Mesendoderm (in vitro differentiated cells): ENCODE data around the gene HSPA14.

ENCODE experiments used
- DNase-seq: peaks from one replicate; pipeline ENCODE4 v3.0.0; 2013
- H2AK5ac ChIP-seq: 2 replicates; pipeline ENCODE4 v1.6.1; 2013; ENCODE audit warnings: low read length, inconsistent platforms
- H2BK120ac ChIP-seq: 2 replicates; pipeline ENCODE4 v1.6.1; 2013; ENCODE audit warnings: low read depth, mild to moderate bottlenecking, low read length, moderate library complexity, mixed read lengths
- H2BK15ac ChIP-seq: replicated peaks from 2 replicates; pipeline ENCODE4 v1.6.1; 2013; ENCODE audit warnings: low read depth, mild to moderate bottlenecking, moderate library complexity
- H2BK5ac ChIP-seq: 2 replicates; pipeline ENCODE4 v1.6.1; 2013; ENCODE audit warnings: low read length, inconsistent platforms
- H3K18ac ChIP-seq: 2 replicates; pipeline ENCODE4 v1.6.1; 2013; ENCODE audit warnings: mild to moderate bottlenecking, low read length, mixed read lengths
- H3K23ac ChIP-seq: one replicate; pipeline ENCODE4 v1.6.1; 2013; ENCODE audit warnings: low read length
- H3K27ac ChIP-seq: 2 replicates; pipeline ENCODE4 v1.5.1; 2013; ENCODE audit warnings: low read depth, mild to moderate bottlenecking, inconsistent platforms, low read length, moderate library complexity
- H3K27me3 ChIP-seq: 2 replicates; pipeline ENCODE4 v1.6.1; 2013; ENCODE audit warnings: low read length, control low read depth, mild to moderate bottlenecking, inconsistent platforms; ENCODE audit not compliant: insufficient read depth, poor library complexity
- H3K36me3 ChIP-seq: 2 replicates; pipeline ENCODE4 v1.6.1; 2013; ENCODE audit warnings: low read length, inconsistent platforms; ENCODE audit not compliant: control insufficient read depth, insufficient read depth
- H3K4ac ChIP-seq: one replicate; pipeline ENCODE4 v1.6.1; 2013; ENCODE audit warnings: low read depth, mild to moderate bottlenecking, low read length, moderate library complexity
- H3K4me1 ChIP-seq: 2 replicates; pipeline ENCODE4 v1.6.1; 2013; ENCODE audit warnings: low read depth, low read length, inconsistent platforms; ENCODE audit not compliant: control insufficient read depth
- H3K4me2 ChIP-seq: 2 replicates; pipeline ENCODE4 v1.6.1; 2013; ENCODE audit warnings: low read length
- H3K4me3 ChIP-seq: 2 replicates; pipeline ENCODE4 v1.5.1; 2013; ENCODE audit warnings: mild to moderate bottlenecking, low read length
- H3K56ac ChIP-seq: one replicate; pipeline ENCODE4 v1.6.1; 2013; ENCODE audit warnings: low read length
- H3K79me1 ChIP-seq: 2 replicates; pipeline ENCODE4 v1.6.1; 2013; ENCODE audit warnings: low read length, inconsistent platforms
- H3K79me2 ChIP-seq: 2 replicates; pipeline ENCODE4 v1.6.1; 2013; ENCODE audit warnings: mild to moderate bottlenecking, low read length; ENCODE audit not compliant: control insufficient read depth, insufficient read depth
- H3K9ac ChIP-seq: 2 replicates; pipeline ENCODE4 v1.6.1; 2013; ENCODE audit warnings: low read length, inconsistent platforms
- H4K5ac ChIP-seq: one replicate; pipeline ENCODE4 v1.6.1; 2013; ENCODE audit warnings: low read length
- H4K8ac ChIP-seq: one replicate; pipeline ENCODE4 v1.6.1; 2013; ENCODE audit warnings: low read depth, mild to moderate bottlenecking, control low read depth, low read length, moderate library complexity
- WGBS: extraction: QIAGEN DNeasy Blood & Tissue Kit; methylation state at CpG from one replicate; pipeline ENCODE4 v1.1.7; 2013; ENCODE audit warnings: low lambda C conversion rate, missing lambda C conversion rate; ENCODE audit not compliant: insufficient coverage; ENCODE audit errors: extremely low coverage; 5-methylcytosine and 5-hydroxymethylcytosine counted together

Gene HSPA14

DNA sequence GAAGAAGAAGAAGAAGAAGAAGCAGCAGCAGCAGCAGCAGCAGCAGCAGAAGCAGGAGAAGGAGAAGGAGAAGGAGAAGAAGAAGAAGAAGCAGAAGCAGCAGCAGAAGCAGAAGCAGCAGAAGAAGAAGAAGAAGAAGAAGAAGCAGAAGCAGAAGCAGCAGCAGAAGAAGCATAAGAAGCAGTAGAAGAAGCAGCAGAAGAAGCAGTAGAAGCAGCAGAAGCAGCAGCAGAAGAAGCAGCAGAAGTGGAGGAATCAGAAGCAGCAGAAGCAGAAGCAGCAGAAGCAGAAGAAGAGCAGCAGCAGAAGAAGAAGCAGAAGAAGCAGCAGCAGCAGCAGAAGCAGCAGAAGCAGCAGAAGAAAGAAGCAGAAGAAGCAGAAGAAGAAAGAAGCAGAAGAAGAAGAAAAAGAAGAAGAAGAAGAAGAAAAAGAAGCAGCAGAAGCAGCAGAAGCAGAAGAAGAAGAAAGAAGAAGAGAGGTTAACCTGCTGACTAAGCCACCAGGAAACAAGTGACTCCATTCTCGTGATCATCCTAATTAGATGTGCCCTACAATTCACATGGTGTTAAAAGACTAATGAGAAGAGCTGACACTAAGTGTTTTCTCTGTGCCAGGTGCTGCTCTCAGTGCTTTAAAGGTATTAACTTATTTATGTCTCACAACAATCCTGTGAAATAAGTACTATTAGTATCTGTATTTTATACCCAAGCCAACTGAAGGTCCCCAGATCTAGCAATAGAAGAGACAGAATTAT is 11.9 kb upstream of the HSPA14 start:
- Histone ChIP-seq H4K8ac (no peak overlapping the region), H2AK5ac (no peak overlapping the region), H3K79me1 (no peaks in the 10 kb centered on the region), H3K27me3 (no peaks in the 10 kb centered on the region), H3K56ac (no peak overlapping the region), H3K27ac (no peak overlapping the region), H3K4me1 (no peaks in the 10 kb centered on the region), H3K9ac (no peak overlapping the region), H3K79me2 (no peaks in the 10 kb centered on the region), H3K23ac (peak overlapping the region; percentile 72), H3K18ac (no peak overlapping the region), H3K4me2 (no peak overlapping the region), H3K4ac (no peak overlapping the region), H3K36me3 (no peaks in the 10 kb centered on the region), H2BK5ac (no peak overlapping the region), H3K4me3 (no peak overlapping the region), H4K5ac (no peak overlapping the region), H2BK120ac (no peak overlapping the region), H2BK15ac (no peak overlapping the region)
- no peak for DNase-seq
- WGBS: no CpG with 5 or more reads among the region's 1 CpG

DNA sequence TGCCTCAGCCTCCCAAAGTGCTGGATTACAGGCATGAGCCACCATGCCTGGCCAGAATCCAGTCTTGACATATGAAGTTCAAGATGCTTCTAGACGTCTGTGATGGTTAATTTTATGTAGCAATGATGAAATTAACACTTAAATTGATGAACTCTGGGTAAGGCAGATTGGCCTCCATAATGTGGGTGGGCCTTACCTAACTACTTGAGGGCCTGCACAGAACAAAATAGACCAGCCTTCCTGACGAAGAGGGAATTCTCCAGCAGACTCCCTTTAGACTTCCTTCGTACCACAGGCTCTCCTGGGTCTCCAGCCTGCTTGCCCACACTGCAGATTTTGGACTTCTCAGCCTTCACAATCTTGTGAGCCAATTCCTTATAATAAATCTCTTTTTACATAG is 5.0 kb upstream of the HSPA14 start:
- DNase-seq: no peak
- H3K36me3 ChIP-seq: no peaks in the 10 kb centered on the region
- no peaks in the 10 kb centered on the region for H3K79me2 ChIP-seq
- no peak overlapping the region for H4K5ac ChIP-seq
- no peak overlapping the region for H3K56ac ChIP-seq
- H3K4me2 ChIP-seq: no peak overlapping the region
- H4K8ac ChIP-seq: no peak overlapping the region
- no peak overlapping the region for H3K27ac ChIP-seq
- no CpG with 5 or more reads among the region's 3 CpGs for WGBS
- H3K4me3 ChIP-seq: no peak overlapping the region
- H3K4me1 ChIP-seq: peaks cover 4% of the 10 kb centered on the region
- H3K18ac ChIP-seq: no peak overlapping the region
- no peak overlapping the region for H2AK5ac ChIP-seq
- H2BK120ac ChIP-seq: no peak overlapping the region
- no peak overlapping the region for H3K23ac ChIP-seq
- no peak overlapping the region for H3K4ac ChIP-seq
- H2BK15ac ChIP-seq: no peak overlapping the region
- H3K9ac ChIP-seq: no peak overlapping the region
- H3K27me3 ChIP-seq: no peaks in the 10 kb centered on the region
- H2BK5ac ChIP-seq: no peak overlapping the region
- H3K79me1 ChIP-seq: no peaks in the 10 kb centered on the region

DNA sequence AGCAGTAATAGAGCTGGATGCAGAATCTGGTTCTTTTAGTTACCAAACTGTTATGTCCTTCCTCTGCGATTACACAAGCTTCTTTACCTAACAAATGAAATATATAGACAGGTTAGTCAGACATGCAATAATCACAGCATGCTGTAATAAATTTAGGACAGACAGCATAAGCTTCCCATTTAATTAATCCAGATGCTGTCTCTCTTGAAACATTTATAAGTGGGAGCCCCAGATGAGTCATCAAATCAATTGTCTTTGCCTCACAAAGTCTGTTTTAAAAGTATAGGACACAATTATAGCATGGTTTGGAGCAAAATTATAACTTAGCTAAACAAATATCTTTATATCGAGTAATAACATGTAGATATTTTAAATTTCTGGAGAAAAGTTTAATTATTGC is 1.9 kb upstream of the HSPA14 start:
- Histone ChIP-seq H2BK15ac (no peak overlapping the region), H2BK5ac (no peak overlapping the region), H3K79me1 (peaks cover 3% of the 10 kb centered on the region), H3K36me3 (no peaks in the 10 kb centered on the region), H3K4me3 (no peak overlapping the region), H2AK5ac (no peak overlapping the region), H3K79me2 (peaks cover 18% of the 10 kb centered on the region), H3K27me3 (no peaks in the 10 kb centered on the region), H3K4me2 (no peak overlapping the region), H3K4ac (no peak overlapping the region), H4K8ac (no peak overlapping the region), H3K23ac (no peak overlapping the region), H3K27ac (no peak overlapping the region), H3K9ac (no peak overlapping the region), H2BK120ac (no peak overlapping the region), H4K5ac (no peak overlapping the region), H3K18ac (no peak overlapping the region), H3K4me1 (peaks cover 4% of the 10 kb centered on the region), H3K56ac (no peak overlapping the region)
- no CpG with 5 or more reads among the region's 2 CpGs for whole genome bisulfite sequencing
- no peak for DNase-seq

DNA sequence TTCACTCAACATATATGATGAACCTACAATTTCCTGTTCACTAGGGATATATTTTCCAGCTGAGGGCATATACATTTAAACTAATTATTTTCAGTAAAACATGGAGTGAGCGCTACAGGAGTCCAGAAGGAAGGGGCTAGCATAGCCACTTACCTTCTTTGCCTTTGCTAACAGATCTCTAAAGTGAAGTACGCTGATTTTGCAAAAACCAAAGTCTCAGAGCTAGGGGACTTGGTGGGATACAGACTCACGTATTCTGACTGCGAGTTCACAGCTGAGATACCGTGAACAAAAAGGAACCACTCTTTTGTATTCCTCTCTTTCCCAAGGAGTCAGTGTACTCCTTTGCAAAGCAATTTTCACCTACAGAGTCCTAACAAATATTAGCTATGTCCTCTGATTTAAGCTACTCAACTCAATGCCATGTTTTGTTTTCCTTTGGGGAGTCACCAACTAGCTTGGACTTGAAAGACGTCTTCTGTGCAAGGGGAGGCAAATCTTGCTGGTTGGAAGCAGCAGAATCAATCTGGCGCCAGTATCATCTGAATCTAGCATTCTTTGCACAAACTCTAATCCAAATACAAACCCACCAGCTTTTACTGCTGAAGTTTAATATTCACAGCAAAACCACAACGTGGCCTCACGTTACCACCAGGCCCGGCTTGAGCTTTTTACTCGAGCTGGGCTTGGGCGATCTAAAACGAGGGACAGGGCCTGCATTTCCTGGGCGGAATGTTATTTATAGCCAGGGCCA is 926 bp upstream of the HSPA14 start:
- Histone ChIP-seq H4K5ac (no peak overlapping the region), H2BK120ac (no peak overlapping the region), H2AK5ac (no peak overlapping the region), H3K79me1 (peaks cover 9% of the 10 kb centered on the region), H4K8ac (peak overlapping the region; percentile 16), H3K18ac (peak overlapping the region; percentile 72), H3K9ac (peak overlapping the region; percentile 80), H3K23ac (no peak overlapping the region), H3K4ac (no peak overlapping the region), H2BK15ac (no peak overlapping the region), H3K4me3 (peak overlapping the region; percentile 52), H3K27ac (peak overlapping the region; percentile 76), H3K4me2 (peak overlapping the region; percentile 62), H3K4me1 (peaks cover 4% of the 10 kb centered on the region), H3K27me3 (no peaks in the 10 kb centered on the region), H2BK5ac (no peak overlapping the region), H3K36me3 (peaks cover 3% of the 10 kb centered on the region), H3K56ac (peak overlapping the region; percentile 90), H3K79me2 (peaks cover 18% of the 10 kb centered on the region)
- no CpG with 5 or more reads among the region's 14 CpGs for WGBS
- DNase-seq: no peak

- H4K5ac ChIP-seq: no peak overlapping the region
Observed at GRCh38 chr10:14838582-14839304, 637 bp downstream of the HSPA14 start.

More at GRCh38 chr10:14838582-14839304, 637 bp downstream of the HSPA14 start:
- peaks cover 12% of the 10 kb centered on the region for H3K36me3 ChIP-seq
- peak overlapping the region; percentile 78 for H2BK5ac ChIP-seq
- H3K4me3 ChIP-seq: peak overlapping the region; percentile 97
- H3K4ac ChIP-seq: no peak overlapping the region
- H3K4me1 ChIP-seq: peaks cover 4% of the 10 kb centered on the region
- no peak overlapping the region for H3K23ac ChIP-seq
- no peaks in the 10 kb centered on the region for H3K27me3 ChIP-seq
- peak overlapping the region; percentile 92 for H3K4me2 ChIP-seq
- peak overlapping the region; percentile 98 for H3K9ac ChIP-seq
- peak overlapping the region; percentile 76 for H3K27ac ChIP-seq
- no peak overlapping the region for H2BK15ac ChIP-seq
- H2AK5ac ChIP-seq: no peak overlapping the region
- peaks cover 10% of the 10 kb centered on the region for H3K79me1 ChIP-seq
- no peak overlapping the region for H3K18ac ChIP-seq
- peak; percentile 83 for DNase-seq
- no peak overlapping the region for H2BK120ac ChIP-seq
- peak overlapping the region; percentile 59 for H4K8ac ChIP-seq
- H3K56ac ChIP-seq: peak overlapping the region; percentile 98
- WGBS: no CpG with 5 or more reads among the region's 60 CpGs
- peaks cover 18% of the 10 kb centered on the region for H3K79me2 ChIP-seq
